HFFc6 (cell line): ENCODE data around the gene DMAC1. TPM values are rescaled to one million over a fixed set of nuclear protein-coding genes. Genes with fewer than 3 reads are reported as not detected.

ENCODE experiments used
- DNase-seq: peaks from one replicate; pipeline ENCODE4 v3.0.0-alpha.2; 2018
- H3K27ac Mint-ChIP-seq: 2 replicates; pipeline ENCODE4 v1.8.0; 2020; ENCODE audit warnings: mild to moderate bottlenecking, mixed read lengths
- H3K27me3 Mint-ChIP-seq: 2 replicates; pipeline ENCODE4 v1.8.0; 2021; ENCODE audit warnings: mild to moderate bottlenecking, moderate library complexity, mixed read lengths; ENCODE audit not compliant: insufficient read depth
- H3K36me3 Mint-ChIP-seq: 2 replicates; pipeline ENCODE4 v1.8.0; 2021; ENCODE audit warnings: low read depth, mixed read lengths
- H3K4me1 Mint-ChIP-seq: 2 replicates; pipeline ENCODE4 v1.8.0; 2020; ENCODE audit warnings: low read depth, mixed read lengths
- H3K4me3 Mint-ChIP-seq: 2 replicates; pipeline ENCODE4 v1.8.0; 2020; ENCODE audit warnings: mild to moderate bottlenecking, moderate library complexity, mixed read lengths
- H3K9me3 Mint-ChIP-seq: 2 replicates; pipeline ENCODE4 v1.8.0; 2020; ENCODE audit warnings: mild to moderate bottlenecking, mixed read lengths
- CTCF ChIP-seq: fragments of 200-600 bp; sonication (generic); IDR thresholded peaks from 2 replicates; pipeline ENCODE4 v1.5.0; 2021; ENCODE audit warnings: antibody characterized with exemption, mild to moderate bottlenecking
- long read RNA-seq: library from polyadenylated mRNA; unstranded; transcript quantifications from one replicate; pipeline ENCODE4 v2.0.0, GENCODE V29; 2019
- total RNA-seq, 6 experiments: library from RNA; stranded (reverse); fragmentation: NEBNext Ultra II Directional; extraction: Animal tissue kit (Norgen Biotek cat#: 25700); gene quantifications; 2 replicates in 1 of 6; 3 replicates in 5 of 6; pipeline ENCODE4 v1.2.3, GENCODE V29; 2021

The DMAC1 gene
- total RNA-seq, result 10 to 100 TPM; 43.2 to 55.2 (median 48.2) TPM
- long read RNA-seq, transcript DMAC1-201 (2 exons, 2,755 nt), result major isoform, 65 of 79 reads
- long read RNA-seq, partial matches to known transcripts, result 0 of 79 reads
- long read RNA-seq, other reads (novel, unspliced or antisense), result 14 of 79 reads

GRCh38 chr9:7799234-7799943 is at the start of gene DMAC1:
TSS of gene DMAC1 (minus strand) at chr9:7799778. CDS start at chr9:7799734, 44 bp downstream.
- peaks cover 13% of the 10 kb centered on the region; the same call in 1 of the 2 replicates for H3K36me3 Mint-ChIP-seq
- DNase-seq, result peak; percentile 70
- peak within 1 kb of the TSS; percentile 92 for H3K4me3 Mint-ChIP-seq
- no peak for TF ChIP-seq CTCF
- H3K27me3 Mint-ChIP-seq, result no peaks in the 10 kb centered on the region
- H3K27ac Mint-ChIP-seq, result peak within 1 kb of the TSS; percentile 81
- H3K9me3 Mint-ChIP-seq, result no peaks in the 10 kb centered on the region
- H3K4me1 Mint-ChIP-seq, result peaks cover 8% of the 10 kb centered on the region

GRCh38 chr9:7849362-7849761 is 49.8 kb upstream of the DMAC1 start:
- no peak overlapping the region for H3K4me3 Mint-ChIP-seq
- DNase-seq, result no peak
- H3K27me3 Mint-ChIP-seq, result no peaks in the 10 kb centered on the region; the same call in 1 of the 2 replicates
- no peaks in the 10 kb centered on the region for H3K4me1 Mint-ChIP-seq
- no peak overlapping the region for H3K27ac Mint-ChIP-seq
- H3K36me3 Mint-ChIP-seq, result peaks cover 4% of the 10 kb centered on the region
- H3K9me3 Mint-ChIP-seq, result peaks cover 7% of the 10 kb centered on the region
- no peak for TF ChIP-seq CTCF

- Mint-ChIP-seq H3K4me3 (no peak overlapping the region), H3K9me3 (peaks cover 8% of the 10 kb centered on the region), H3K27ac (no peak overlapping the region), H3K27me3 (no peaks in the 10 kb centered on the region; the same call in 1 of the 2 replicates), H3K36me3 (peaks cover 4% of the 10 kb centered on the region), H3K4me1 (no peaks in the 10 kb centered on the region)
- TF ChIP-seq CTCF, result no peak
- DNase-seq, result no peak
These were observed 48.9 kb upstream of the DMAC1 start for GRCh38 chr9:7848498-7848897.

- no peaks in the 10 kb centered on the region for H3K4me1 Mint-ChIP-seq
- no peak overlapping the region for H3K27ac Mint-ChIP-seq
- peak; percentile 34; the same call in 1 of the 2 replicates for TF ChIP-seq CTCF
- no peak for DNase-seq
- H3K27me3 Mint-ChIP-seq, result no peaks in the 10 kb centered on the region; the same call in 1 of the 2 replicates
- peaks cover 8% of the 10 kb centered on the region for H3K9me3 Mint-ChIP-seq
- no peak overlapping the region for H3K4me3 Mint-ChIP-seq
- no peaks in the 10 kb centered on the region for H3K36me3 Mint-ChIP-seq
These were observed 44.7 kb upstream of the DMAC1 start for GRCh38 chr9:7844242-7844641.

GRCh38 chr9:7841831-7842230 is 42.3 kb upstream of the DMAC1 start:
- Mint-ChIP-seq H3K4me1 (no peaks in the 10 kb centered on the region), H3K27ac (no peak overlapping the region), H3K9me3 (peaks cover 8% of the 10 kb centered on the region), H3K27me3 (no peaks in the 10 kb centered on the region), H3K4me3 (no peak overlapping the region), H3K36me3 (no peaks in the 10 kb centered on the region)
- TF ChIP-seq CTCF, result no peak
- no peak for DNase-seq
